Panc1 (cell line): Measurements from ENCODE around the gene MED13. TPM values are rescaled to one million over a fixed set of nuclear protein-coding genes. Genes with fewer than 3 reads are reported as not detected.
"Not testable (repeated sequence)": the region's sequence is repeated elsewhere in the genome, so short reads cannot be mapped to it uniquely, and the experiment has no call there.

Experiments used
- ATAC-seq: fragments of 200-7000 bp; cut with Tn5 transposase; 2 replicates; pipeline ENCODE4 v1.9.1; 2020; ENCODE audit warnings: mild to moderate bottlenecking, moderate library complexity
- BruUV-seq: library from RNA; stranded (reverse); fragments of 400-500 nt; replicated peaks from 2 replicates; lab custom pipeline; 2021; lab: Mats Ljungman, UMichigan
- CTCF ChIA-PET: fragments of 300-600 bp; sonication (Branson Sonifier 250); formaldehyde crosslinking; loops from one replicate; lab custom pipeline; 2022; ENCODE audit warnings: antibody characterized with exemption; lab: Charles Lee
- POLR2A ChIA-PET: fragments of 300-600 bp; sonication (Branson Sonifier 250); formaldehyde crosslinking; loops from one replicate; lab custom pipeline; 2022; ENCODE audit warnings: antibody characterized with exemption; lab: Charles Lee
- DNase-seq: peaks from one replicate; pipeline ENCODE4 v3.0.0-alpha.2; 2010; ENCODE audit warnings: low read depth, low spot score
- H3K27ac ChIP-seq: 2 replicates; pipeline ENCODE4 v1.5.1; 2011; ENCODE audit warnings: mild to moderate bottlenecking, low read length, inconsistent platforms
- H3K27me3 ChIP-seq: fragments of 200-500 bp; sonication (Bioruptor generic); 2 replicates; pipeline ENCODE4 v1.6.0; 2014; ENCODE audit warnings: low read length, inconsistent platforms; ENCODE audit not compliant: control insufficient read depth, insufficient read depth
- H3K36me3 ChIP-seq: fragments of 200-500 bp; sonication (Bioruptor generic); 2 replicates; pipeline ENCODE4 v1.5.1; 2014; ENCODE audit warnings: inconsistent platforms, mild to moderate bottlenecking, low read length, moderate library complexity; ENCODE audit not compliant: control insufficient read depth, insufficient read depth
- H3K4me1 ChIP-seq: 2 replicates; pipeline ENCODE4 v1.5.1; 2011; ENCODE audit warnings: inconsistent platforms, mild to moderate bottlenecking, low read length, moderate library complexity; ENCODE audit not compliant: control insufficient read depth, insufficient read depth
- H3K4me3 ChIP-seq, 2 experiments: 2 replicates each; pipeline ENCODE4 v1.5.1; 2011 to 2012; ENCODE audit warnings: low read depth in 2 of 2, low read length in 2 of 2, mild to moderate bottlenecking in 2 of 2, inconsistent platforms in 1 of 2, moderate library complexity in 1 of 2
- H3K9me3 ChIP-seq: fragments of 200-500 bp; sonication (Bioruptor generic); 2 replicates; pipeline ENCODE4 v1.5.1; 2014; ENCODE audit warnings: low read depth, mild to moderate bottlenecking, inconsistent platforms, low read length, moderate library complexity; ENCODE audit not compliant: control insufficient read depth, insufficient read depth
- CTCF ChIP-seq: fragments of 450-650 bp; IDR thresholded peaks from 2 replicates; pipeline ENCODE4 v1.5.1; 2017; ENCODE audit warnings: mild to moderate bottlenecking
- POLR2AphosphoS5 ChIP-seq: IDR thresholded peaks from 2 replicates; pipeline ENCODE4 v1.6.1; 2012; ENCODE audit warnings: mild to moderate bottlenecking, low read depth, low read length, moderate library complexity
- REST ChIP-seq, 2 experiments: IDR thresholded peaks; 2 replicates each; pipeline ENCODE4 v1.6.1; 2011 to 2012; ENCODE audit warnings: low read depth in 2 of 2, control low read depth in 1 of 2, low read length in 1 of 2, mild to moderate bottlenecking in 1 of 2, moderate library complexity in 1 of 2; ENCODE audit not compliant: insufficient read depth in 1 of 2
- SIN3A ChIP-seq: IDR thresholded peaks from 2 replicates; pipeline ENCODE4 v1.6.1; 2012; ENCODE audit warnings: low read depth, mild to moderate bottlenecking, low read length, moderate library complexity, borderline replicate concordance; ENCODE audit not compliant: insufficient read depth
- TCF7L2 ChIP-seq: IDR thresholded peaks from 2 replicates; pipeline ENCODE4 v1.6.1; 2011; ENCODE audit warnings: mild to moderate bottlenecking, low read depth, low read length, inconsistent platforms
- in situ Hi-C: cut with HindIII; loops from 2 replicates; pipeline ENCODE4 v1.10.0; 2016; ENCODE audit warnings: low sequenced_read_pairs, low pct_unique_long_range_greater_than_20kb
- intact Hi-C: fragments of 100-400 bp; cut with micrococcal nuclease; formaldehyde crosslinking; loops from one replicate; pipeline ENCODE4 v1.10.0; 2022; ENCODE audit not compliant: unreplicated experiment
- total RNA-seq: library from RNA; stranded (reverse); gene quantifications from one replicate; pipeline ENCODE4 v1.2.1, GENCODE V29; 2021; ENCODE audit not compliant: unreplicated experiment

MED13 gene
- total RNA-seq, 1 experiment from 2014 or later: 69.5 TPM

- Histone ChIP-seq H3K4me3 (no peak overlapping the region), H3K4me1 (no peaks in the 10 kb centered on the region), H3K9me3 (no peaks in the 10 kb centered on the region), H3K27ac (no peak overlapping the region), H3K36me3 (peaks cover 12% of the 10 kb centered on the region; the same call in 1 of the 2 replicates), H3K27me3 (no peaks in the 10 kb centered on the region)
- in situ Hi-C loops: no loop called here
- TF ChIP-seq REST (IDR thresholded peaks at IDR 0.05; ENCODE audit: insufficient read depth in 1 of 2, low read depth in 2 of 2, low read length in 1 of 2) (no peak), SIN3A (no peak), TCF7L2 (no peak), CTCF (no peak), POLR2AphosphoS5 (no peak)
- TSS peak; percentile 2 for BruUV-seq
- DNase-seq: no peak
- ATAC-seq: no peak
- intact Hi-C loops: no loop called here
- ChIA-PET POLR2A (no interaction called here), CTCF (no interaction called here)
Observed at GRCh38 chr17:62000186-62000585, 64.9 kb downstream of the MED13 start.

DNA sequence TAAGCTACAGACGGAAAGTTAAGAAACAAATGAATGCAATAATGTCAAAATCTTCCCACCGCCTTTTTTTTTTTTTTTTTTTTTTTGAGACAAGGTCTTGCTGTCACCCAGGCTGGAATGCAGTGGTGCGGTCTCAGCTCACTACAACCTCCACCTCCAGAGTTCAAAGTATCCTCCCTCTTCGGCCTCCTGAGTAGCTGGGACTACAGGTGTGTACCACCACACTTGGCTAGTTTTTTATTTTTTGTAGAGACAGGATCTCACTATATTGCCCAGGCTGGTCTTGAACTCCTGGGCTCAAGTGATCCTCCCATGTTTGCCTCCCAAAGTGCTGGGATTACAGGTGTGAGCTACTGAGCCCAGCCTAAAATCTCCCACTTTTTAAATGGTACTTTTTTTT, 66.5 kb downstream of the MED13 start:
- intact Hi-C loops, H3K27me3 ChIP-seq, H3K9me3 ChIP-seq, in situ Hi-C loops, H3K27ac ChIP-seq, CTCF ChIA-PET, DNase-seq, H3K4me3 ChIP-seq, BruUV-seq, H3K4me1 ChIP-seq, ATAC-seq: not testable (repeated sequence)
- POLR2A ChIA-PET: interaction anchor here (0.6 kb wide), 1 partner anchor 124 kb away, joined by 3 read pairs; no protein-coding TSS in a partner anchor
- H3K36me3 ChIP-seq: peaks cover 19% of the 10 kb centered on the region; the same call in 1 of the 2 replicates

GRCh38 chr17:61997664-61998063, 67.4 kb downstream of the MED13 start:
- no peak overlapping the region for H3K27ac ChIP-seq
- POLR2A ChIA-PET: no interaction called here

More at GRCh38 chr17:61997664-61998063, 67.4 kb downstream of the MED13 start:
- BruUV-seq: TSS peak; percentile 3
- no peaks in the 10 kb centered on the region for H3K9me3 ChIP-seq
- H3K36me3 ChIP-seq: peaks cover 19% of the 10 kb centered on the region; the same call in 1 of the 2 replicates
- ATAC-seq: no peak
- no peaks in the 10 kb centered on the region for H3K27me3 ChIP-seq
- no peak for TF ChIP-seq TCF7L2
- CTCF ChIA-PET: no interaction called here
- H3K4me3 ChIP-seq: no peak overlapping the region
- in situ Hi-C loops (no loop called here), intact Hi-C loops (no loop called here)
- DNase-seq: no peak
- no peaks in the 10 kb centered on the region for H3K4me1 ChIP-seq
